NCI-H82 treated with DMSO at 0.1 percent for 48 hours (cell line): Measurements from ENCODE around the gene CFAP100.

Experiments used
- DNase-seq: peaks from one replicate; lab custom pipeline; 2025; ENCODE audit not compliant: unreplicated experiment; lab: John Stamatoyannopoulos, UW

Gene CFAP100

GRCh38 chr3:126356373-126357264 lies 38.1 kb upstream of the CFAP100 start:
- DNase-seq = no peak

GRCh38 chr3:126357295-126358037 lies 37.2 kb upstream of the CFAP100 start, which contains the start of gene KLF15:
TSS of gene KLF15 (minus strand) at chr3:126357408. CDS start at chr3:126352922, 4,486 bp downstream.
- DNase-seq = peak; percentile 15

DNA sequence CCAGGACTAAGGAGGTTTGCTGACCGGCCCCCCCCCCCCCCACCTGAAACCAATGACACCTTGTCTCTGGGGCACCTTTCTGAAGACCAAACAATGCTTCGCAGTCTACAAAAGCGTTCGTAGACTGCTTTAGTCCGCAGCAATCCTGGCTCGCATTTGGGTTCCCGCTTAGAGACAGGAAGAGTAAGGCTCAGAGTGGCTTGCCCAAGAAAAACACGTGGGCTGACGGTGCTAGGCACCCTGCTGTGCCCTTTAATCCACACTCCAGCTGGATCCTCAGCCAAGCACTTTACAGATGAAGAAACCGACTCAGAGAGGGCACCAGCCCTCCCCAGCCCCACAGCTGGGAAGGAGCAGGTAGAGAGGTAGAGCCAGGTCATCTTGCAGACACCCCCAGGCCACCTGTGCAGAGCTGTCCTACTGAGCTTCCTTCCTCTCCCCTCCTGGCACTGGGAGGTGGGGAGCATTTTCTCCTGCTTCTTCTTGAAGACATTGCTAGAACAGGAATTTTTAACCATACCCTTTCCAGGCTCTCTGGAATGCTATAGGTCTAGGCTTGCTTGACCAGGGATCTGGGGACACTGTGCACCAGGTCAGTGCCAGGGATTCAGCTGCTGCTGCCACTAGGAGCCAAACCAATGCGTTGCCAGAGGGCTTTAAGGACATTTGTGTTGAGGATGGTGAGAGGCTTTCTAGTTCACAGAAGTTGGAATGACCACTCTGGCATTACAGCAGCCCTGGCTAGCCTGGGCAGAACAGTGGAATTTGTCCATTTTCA lies 36.5 kb upstream of the CFAP100 start:
- peak; percentile 18 for DNase-seq

GRCh38 chr3:126358816-126359181 lies 35.9 kb upstream of the CFAP100 start:
- DNase-seq = peak; percentile 1

DNA sequence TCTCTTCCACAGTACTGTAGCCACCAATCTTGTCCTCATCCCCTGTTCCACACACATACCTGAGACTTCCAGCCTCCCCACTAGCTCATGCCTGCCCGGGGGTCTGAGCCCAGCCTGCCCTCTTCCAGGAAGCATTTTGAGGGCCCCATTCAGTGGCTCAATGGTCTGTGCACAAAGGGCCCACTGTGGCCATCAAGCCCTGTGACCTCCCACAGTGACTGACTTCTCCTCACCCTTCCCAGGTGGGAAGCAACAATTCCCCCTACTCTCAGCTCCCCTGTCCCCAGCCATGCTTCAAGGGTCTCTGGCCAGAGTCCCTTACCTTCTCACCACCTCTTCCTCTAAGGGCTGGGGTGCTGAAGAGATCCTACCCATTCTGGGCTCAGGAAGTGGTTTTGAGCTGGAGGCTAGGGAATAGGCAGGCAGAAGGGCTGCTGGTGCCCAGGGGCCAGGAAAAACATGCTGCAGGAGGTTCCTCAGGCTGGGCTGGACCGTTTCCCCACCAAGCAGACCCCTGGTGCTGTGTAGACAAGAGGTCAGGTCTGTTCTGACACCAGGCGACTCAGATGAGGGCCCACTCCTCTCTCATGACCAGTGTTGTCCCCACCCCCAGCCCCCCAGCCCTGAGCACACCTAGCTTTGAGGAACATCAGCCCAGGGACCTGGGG lies 34.5 kb upstream of the CFAP100 start:
- DNase-seq = no peak

- no peak for DNase-seq
Measured at GRCh38 chr3:126360714-126361060, 34.0 kb upstream of the CFAP100 start.

GRCh38 chr3:126361211-126361610 lies 33.5 kb upstream of the CFAP100 start:
- no peak for DNase-seq

DNA sequence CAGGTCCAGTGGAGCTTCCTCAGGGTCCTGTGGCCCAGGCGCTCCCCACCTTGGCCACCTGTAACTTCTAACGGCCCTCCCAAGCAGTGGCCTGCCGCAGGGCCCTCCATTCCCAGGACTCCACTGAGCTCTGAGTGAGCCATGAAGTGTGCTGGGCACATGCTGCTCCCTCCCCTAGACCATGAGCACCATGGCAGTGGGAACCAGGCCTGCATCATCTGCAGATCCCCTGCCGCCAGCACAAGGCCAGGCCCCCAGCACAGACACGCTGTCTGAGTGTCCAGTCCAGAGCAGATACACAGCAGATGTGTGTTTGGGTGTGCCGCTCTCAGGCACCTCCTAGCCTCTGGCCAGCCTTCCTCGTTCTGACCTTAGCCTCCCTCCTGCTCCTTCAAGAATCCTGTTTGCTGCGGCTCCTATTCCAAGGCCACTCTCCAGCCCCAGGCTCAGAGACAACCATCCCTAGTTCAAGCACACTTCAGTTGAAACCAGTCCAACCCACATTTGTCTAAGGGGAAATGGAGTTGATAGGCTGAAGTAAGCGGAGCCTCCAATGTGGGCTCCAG lies 30.5 kb upstream of the CFAP100 start:
- DNase-seq = no peak

DNA sequence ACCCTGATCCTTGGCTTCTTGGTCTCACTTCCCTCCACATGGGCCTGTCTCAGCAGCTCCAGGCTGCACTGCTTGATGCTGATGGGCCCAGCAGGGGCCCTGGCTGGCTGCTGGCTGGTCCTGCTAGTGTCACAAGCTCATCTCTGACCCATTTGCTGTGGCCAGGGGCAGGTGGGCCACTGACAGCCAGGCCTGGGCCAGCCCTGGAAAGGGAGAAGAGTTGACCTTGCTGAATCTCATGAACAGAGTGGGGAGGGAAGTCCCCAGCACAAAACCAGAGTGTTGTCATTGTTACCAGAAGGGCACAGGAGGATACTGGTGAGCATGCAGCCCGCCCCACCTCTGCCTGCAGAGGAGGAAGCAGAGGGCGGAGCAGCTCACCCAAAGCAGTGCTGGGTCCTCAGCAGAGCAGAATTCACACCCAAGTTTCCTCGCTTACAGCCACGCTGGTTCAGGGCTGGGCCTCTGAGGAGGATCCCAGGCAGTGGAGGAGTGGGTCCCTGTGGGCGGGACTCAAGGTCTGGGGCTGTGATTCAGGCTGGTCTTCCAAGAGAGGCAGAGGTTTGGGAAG lies 29.9 kb upstream of the CFAP100 start:
- DNase-seq = no peak

DNA sequence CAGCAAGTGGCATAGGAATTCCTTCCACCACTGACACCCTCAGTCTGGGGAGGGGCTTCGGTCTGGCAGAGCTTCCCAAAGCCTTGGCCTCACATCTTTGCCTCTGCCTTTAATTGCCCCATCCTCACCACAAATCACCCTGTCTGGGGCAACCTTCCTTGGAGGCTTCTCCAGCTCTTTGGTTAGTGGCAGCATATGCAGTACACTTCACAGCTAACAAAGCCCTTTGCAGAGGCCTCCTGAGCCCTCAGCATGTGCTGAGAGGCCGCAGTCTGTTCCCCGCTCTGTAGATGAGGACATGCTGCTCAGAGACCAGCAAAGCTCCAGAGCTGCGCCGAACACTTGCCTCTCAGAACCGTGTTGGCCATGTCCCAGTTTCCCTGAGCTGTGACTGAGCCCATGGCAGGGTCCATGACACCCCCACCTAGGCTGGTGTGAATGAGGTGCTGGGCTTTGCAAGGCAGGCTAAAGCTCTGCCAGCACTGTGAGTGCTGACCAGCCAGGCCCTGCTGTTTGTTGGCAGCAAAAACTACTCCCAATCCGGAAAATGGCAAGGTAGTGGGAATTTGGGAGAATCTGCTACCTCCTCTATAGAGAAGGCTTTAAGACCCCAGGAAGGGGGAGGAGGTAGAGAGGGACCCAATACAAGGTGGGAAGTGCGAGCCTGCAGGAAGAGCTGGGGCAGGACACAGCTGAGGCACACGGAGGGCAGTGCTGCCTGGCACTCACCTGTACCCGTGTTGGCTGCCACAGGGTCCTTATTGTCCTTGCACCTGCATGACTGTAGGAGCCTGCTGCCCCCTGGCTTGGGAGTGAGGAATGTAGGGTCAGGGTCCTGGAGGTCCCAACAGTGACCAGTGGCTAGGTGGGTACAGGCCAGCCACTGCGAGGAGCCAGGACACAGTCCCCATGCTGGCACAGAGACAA lies 29.1 kb upstream of the CFAP100 start:
- DNase-seq = no peak

DNA sequence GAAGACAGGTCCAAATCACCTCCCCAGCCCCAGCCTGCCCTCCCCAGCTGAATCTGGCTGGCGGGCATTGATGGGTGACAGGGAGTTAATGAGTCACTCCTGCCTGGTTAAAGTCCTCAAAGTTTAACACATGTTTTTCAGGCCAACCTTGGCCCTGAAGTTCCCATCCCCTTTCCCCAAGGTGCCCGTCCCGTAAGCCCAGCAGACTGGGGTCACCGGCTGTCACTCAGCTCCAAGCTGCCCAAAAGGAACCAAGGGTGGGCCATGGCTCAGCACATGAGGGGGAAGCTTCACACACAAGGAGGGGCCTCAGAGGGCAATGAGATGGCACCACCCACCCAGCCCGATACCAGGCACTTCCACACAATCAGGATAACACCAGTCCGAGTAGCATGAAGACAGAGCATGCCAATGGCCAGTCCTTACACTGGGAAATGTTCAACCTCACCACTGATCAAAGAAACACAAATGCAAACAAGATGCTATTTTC lies 27.3 kb upstream of the CFAP100 start:
- no peak for DNase-seq

DNA sequence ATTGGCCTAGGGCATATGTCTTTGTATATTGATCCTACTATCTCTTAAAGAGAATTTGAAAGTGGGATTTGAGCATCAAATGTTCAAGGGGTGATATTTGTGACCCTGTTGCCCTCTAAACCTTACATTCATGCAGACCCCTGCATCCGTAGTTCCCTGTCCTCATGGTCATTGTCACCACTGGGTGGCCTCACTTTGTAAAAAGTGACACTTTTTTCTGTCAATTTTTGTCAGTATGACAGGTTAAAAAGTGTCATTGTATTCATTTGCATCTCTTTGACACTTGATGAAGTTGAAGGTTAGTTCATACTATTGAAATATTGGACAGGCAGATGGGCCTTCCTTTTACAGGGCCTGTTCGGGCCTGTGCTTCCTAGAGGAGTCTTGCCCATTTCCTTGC lies 25.2 kb upstream of the CFAP100 start:
- no peak for DNase-seq

DNA sequence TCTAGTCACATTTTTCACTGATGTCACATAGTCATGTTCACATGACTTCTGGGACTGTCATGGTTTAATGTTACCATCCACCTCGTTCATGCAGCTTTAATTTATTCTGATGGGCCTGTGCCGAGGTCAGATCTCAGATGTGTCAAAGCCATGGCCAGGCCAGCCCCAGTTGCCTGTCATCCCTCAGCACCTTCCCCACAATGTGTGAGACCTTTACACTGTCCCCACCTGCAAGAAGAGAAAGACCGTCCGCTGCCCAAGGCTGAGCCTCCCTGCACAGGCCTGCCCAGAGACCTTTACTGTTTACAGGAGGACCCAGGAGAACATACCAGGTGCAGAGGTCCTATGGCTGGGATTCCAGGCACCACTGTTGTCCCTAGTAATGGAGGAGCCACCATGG lies 24.7 kb upstream of the CFAP100 start:
- no peak for DNase-seq

DNA sequence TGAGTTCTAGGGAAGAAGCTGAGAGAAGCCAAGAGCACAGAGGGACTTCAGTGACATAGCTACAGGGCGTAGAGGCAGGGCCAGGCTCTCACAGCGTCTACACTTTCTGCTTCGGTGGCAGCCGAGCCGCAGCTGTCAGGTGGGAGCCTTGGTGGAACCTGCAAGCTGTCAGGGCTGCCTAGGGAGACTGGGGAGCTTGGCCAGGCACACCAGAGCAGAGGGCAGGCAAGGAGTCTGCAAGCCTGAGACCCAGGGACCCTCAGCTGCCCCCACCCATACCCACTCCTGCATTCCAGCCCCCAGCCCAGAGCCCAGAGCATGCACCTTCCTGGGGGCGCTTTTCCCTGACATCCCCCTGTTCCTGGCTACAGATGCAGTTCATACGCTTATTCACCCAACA lies 24.1 kb upstream of the CFAP100 start:
- DNase-seq = no peak

GRCh38 chr3:126371096-126371705 lies 23.5 kb upstream of the CFAP100 start:
- DNase-seq = no peak

DNA sequence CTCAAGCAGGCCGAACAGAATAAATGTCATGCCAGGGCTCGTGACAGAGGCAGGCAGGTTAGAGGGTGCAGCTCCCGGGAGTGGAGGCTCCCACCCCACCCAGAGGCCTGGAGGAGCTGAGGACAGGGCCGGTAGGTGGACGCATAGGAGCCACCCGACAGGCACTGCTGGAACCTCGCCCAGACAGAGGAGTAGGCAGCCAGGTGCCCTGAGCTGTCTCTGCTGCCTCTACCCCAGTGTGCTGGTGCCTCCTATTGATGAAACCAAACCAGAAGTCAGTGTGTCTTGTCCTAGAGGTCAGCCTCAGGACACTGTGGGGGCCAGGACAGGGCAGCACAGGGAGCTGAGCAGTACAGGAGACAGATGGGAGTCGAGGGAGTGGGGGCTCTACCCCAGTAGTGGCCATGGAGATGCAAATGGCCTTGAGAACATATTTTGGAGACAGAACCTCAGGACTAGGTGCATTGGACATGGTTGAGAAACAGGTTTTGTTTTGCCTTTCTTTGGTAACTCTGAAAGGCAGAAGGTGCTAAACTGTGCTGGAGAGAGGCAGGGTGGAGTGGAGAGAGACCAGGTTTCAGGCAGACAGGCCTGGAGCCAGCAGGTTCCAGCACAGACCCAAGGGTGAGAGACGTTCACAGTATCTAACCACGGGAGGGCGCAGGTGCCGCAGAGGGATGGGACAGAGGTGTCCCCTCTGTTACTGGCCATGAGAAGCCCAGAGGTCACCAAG lies 22.1 kb upstream of the CFAP100 start:
- DNase-seq = no peak

- no peak for DNase-seq
Measured at GRCh38 chr3:126373146-126373613, 21.5 kb upstream of the CFAP100 start.
